ENCODE measurements around the gene ABCA5. TPM values are rescaled to one million over a fixed set of nuclear protein-coding genes. Genes with fewer than 3 reads are reported as not detected.

Gene ABCA5
- total RNA-seq, 1 donor from 2014 or later = 20.7 TPM

DNA sequence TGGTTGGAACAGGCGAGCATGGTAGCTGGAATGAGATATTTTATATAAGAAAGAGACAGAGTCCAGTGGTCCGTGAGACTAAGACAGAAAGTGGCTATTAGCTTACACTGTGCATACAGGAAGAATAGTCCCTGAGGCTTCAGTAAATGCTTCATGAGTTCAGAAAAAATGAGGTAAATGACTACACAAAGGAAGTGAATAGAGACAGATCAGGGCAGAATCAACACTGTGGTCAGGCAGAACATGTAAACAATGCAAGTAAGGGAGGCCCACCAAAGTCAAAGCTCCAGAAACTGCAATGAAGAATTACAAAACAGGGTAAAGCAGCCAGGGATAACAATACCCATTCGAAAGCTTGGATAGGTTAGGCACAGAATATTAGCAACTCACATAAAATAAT, 103.1 kb downstream of the ABCA5 start:
- Histone ChIP-seq H3K4me3 (no peak overlapping the region), H3K27ac (no peak overlapping the region)
- no peak for DNase-seq

DNA sequence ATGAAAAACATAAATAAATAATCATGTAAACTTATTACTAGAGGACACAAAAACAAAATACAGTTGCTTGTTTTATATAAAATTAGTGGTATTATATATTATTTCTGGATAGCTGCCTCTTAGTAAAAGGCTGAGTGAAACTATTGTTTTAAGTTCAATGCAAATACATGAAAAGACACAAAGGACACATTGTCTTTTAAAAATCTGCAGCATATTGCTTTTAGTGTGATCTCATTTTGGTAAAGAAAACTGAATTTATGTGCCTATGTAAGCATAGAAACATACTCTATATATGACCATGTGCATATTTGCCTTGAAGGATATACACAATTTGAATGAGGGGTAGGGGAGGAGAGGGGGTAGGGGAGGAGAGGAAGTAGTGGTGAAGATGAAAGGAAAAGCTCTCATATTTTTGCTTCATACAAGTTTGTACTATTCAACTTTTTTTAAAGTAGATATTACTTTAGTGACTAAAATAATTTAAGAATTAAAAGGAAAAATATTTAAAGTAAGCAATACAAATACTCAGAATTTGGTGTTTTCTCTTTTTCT, 104.2 kb downstream of the ABCA5 start:
- intact Hi-C loops (cut with DNase I) = no loop called here
- no peaks in the 10 kb centered on the region for H3K9me3 ChIP-seq
- H3K4me1 ChIP-seq = no peaks in the 10 kb centered on the region
- no peaks in the 10 kb centered on the region for H3K36me3 ChIP-seq
- H3K4me3 ChIP-seq = no peak overlapping the region
- DNase-seq = no peak
- H3K27me3 ChIP-seq = no peaks in the 10 kb centered on the region
- no peak for ATAC-seq
- TF ChIP-seq, protein P1, sequence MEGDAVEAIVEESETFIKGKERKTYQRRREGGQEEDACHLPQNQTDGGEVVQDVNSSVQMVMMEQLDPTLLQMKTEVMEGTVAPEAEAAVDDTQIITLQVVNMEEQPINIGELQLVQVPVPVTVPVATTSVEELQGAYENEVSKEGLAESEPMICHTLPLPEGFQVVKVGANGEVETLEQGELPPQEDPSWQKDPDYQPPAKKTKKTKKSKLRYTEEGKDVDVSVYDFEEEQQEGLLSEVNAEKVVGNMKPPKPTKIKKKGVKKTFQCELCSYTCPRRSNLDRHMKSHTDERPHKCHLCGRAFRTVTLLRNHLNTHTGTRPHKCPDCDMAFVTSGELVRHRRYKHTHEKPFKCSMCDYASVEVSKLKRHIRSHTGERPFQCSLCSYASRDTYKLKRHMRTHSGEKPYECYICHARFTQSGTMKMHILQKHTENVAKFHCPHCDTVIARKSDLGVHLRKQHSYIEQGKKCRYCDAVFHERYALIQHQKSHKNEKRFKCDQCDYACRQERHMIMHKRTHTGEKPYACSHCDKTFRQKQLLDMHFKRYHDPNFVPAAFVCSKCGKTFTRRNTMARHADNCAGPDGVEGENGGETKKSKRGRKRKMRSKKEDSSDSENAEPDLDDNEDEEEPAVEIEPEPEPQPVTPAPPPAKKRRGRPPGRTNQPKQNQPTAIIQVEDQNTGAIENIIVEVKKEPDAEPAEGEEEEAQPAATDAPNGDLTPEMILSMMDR (IDR thresholded peaks at IDR 0.05) = no peak
- H3K27ac ChIP-seq = no peak overlapping the region

More for the DNA sequence above, 103.1 kb downstream of the ABCA5 start:
- Histone ChIP-seq H3K4me1 (no peaks in the 10 kb centered on the region), H3K27me3 (no peaks in the 10 kb centered on the region), H3K9me3 (no peaks in the 10 kb centered on the region), H3K36me3 (no peaks in the 10 kb centered on the region)
- TF ChIP-seq, protein P1 (IDR thresholded peaks at IDR 0.05) = no peak
- no peak for ATAC-seq
- intact Hi-C loops (cut with DNase I) = no loop called here

DNA sequence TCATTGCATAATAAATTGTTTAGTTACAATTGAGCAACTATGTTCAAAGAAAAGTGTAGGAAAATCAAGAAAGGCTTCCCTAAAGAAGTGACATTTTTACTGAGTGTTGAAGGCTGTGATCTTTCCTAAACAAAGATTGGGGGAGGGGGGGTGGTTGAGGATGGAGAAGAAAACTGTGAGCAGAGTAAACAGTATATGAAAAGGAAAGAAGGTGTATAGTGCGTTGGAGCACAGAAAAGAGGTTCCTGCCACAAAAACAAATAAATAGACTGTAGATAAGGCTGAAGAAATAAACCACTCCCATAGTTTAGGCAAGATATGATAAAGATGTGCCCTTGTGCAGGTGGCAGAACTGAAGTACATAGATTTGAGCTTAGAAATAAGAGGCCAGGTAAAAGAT, 106.8 kb downstream of the ABCA5 start:
- H3K27me3 ChIP-seq = no peaks in the 10 kb centered on the region
- DNase-seq = no peak
- ATAC-seq = no peak
- no peaks in the 10 kb centered on the region for H3K9me3 ChIP-seq
- H3K36me3 ChIP-seq = no peaks in the 10 kb centered on the region
- intact Hi-C loops (cut with DNase I) = no loop called here
- no peak overlapping the region for H3K27ac ChIP-seq
- H3K4me3 ChIP-seq = no peak overlapping the region
- no peaks in the 10 kb centered on the region for H3K4me1 ChIP-seq
- TF ChIP-seq, protein P1 (IDR thresholded peaks at IDR 0.05) = no peak

DNA sequence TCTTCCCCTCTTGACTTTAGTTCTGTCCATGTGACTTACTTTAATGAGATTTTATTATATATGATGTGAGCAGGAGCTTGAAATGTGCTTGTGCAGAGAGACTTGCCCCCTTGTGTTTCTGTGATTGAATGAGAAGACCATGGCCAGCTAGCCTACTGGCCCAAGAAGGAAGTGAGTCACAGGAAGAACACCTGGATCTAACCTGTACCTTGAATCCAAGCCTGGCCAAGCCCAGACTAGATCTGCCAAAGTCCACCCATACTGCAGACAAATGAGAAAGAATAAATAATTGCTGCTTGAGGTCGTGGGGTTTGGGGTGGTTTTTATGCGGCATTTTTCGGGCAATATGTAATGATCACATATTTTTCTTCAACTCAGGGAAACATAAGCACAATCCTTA, 107.9 kb downstream of the ABCA5 start:
- ATAC-seq (no peak), DNase-seq (no peak)
- no peaks in the 10 kb centered on the region for H3K4me1 ChIP-seq
- no peaks in the 10 kb centered on the region for H3K36me3 ChIP-seq
- no peaks in the 10 kb centered on the region for H3K27me3 ChIP-seq
- TF ChIP-seq, protein P1 (IDR thresholded peaks at IDR 0.05) = no peak
- H3K27ac ChIP-seq = no peak overlapping the region
- H3K4me3 ChIP-seq = no peak overlapping the region
- no peaks in the 10 kb centered on the region for H3K9me3 ChIP-seq
- intact Hi-C loops (cut with DNase I) = no loop called here

DNA sequence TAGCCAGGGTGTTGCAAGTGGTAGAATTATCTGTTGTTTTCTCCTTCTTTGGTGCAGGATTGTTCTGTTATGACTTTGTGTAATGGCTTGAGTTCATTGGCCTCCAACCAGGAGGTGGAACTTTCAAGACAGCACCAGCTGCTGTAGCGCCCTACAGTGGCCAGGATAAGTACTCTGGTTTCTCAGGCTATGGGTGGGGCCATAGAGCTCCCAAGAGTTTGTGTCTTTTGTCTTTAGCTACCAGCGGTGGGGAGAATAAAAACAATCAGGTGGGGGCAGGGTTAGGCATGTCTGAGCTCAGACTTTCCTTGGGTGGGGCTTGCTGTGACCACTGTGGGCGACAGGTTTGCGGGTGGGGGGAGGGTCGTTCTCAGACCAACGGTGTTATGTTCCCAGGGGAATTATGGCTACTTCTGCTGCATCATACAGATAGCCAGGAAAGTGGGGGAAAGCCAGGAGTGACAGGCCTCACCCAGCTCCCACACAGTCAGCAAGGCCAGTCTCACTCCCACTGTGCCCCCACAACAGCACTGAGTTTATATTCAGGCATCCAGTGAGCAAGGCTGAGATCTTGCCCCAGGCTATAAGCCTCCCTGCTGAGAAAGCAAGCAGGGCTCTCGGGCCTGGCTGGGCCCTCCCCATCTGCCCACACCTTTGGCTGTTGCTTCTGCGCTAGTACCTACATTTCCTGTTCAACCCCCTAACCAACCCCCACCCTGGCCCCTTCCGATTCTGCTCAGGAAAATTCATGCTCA, 113.7 kb downstream of the ABCA5 start:
- Histone ChIP-seq H3K9me3 (no peaks in the 10 kb centered on the region), H3K36me3 (no peaks in the 10 kb centered on the region), H3K4me1 (no peaks in the 10 kb centered on the region), H3K4me3 (no peak overlapping the region), H3K27ac (no peak overlapping the region), H3K27me3 (no peaks in the 10 kb centered on the region)
- ATAC-seq = no peak
- intact Hi-C loops (cut with DNase I) = no loop called here
- TF ChIP-seq, protein P1 (IDR thresholded peaks at IDR 0.05) = no peak
- DNase-seq = no peak

All from upper lobe of right lung (tissue), 1 donor.